ENCODE data around the gene RBFA. TPM values are rescaled to one million over a fixed set of nuclear protein-coding genes. Genes with fewer than 3 reads are reported as not detected.

The RBFA gene
- total RNA-seq, 1 experiment from 2014 or later = 19.9 TPM

DNA sequence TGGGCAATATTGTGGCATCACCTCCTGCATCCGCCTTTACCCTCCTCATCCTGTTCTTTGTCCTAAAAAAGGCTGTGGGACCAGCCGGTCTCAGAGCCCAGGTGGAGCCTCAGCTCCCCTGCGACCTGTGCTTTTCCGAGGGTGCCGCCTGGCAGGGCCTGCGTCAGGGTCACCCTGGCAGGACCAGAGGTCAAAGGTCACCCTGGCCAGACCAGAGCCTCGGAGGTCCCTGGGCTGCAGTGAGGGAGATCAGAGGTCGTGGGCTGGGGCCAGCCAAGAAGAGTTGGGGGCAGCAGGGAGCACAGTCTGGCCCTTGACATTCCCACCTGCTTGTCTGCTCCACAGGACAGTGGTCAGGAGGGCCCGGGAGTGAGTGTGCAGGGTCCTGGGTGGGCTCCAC is 31.5 kb downstream of the RBFA start:
- in situ Hi-C loops (cut with HindIII; ENCODE audit: low pct_unique_long_range_greater_than_20kb, low sequenced_read_pairs) = no loop called here
- no peak for DNase-seq (ENCODE audit: low read depth)

- DNase-seq (ENCODE audit: low read depth) = no peak
- in situ Hi-C loops (cut with HindIII; ENCODE audit: low pct_unique_long_range_greater_than_20kb, low sequenced_read_pairs) = no loop called here
Observed at GRCh38 chr18:80067321-80067720, 33.1 kb downstream of the RBFA start.

- in situ Hi-C loops (cut with HindIII; ENCODE audit: low pct_unique_long_range_greater_than_20kb, low sequenced_read_pairs) = no loop called here
- DNase-seq (ENCODE audit: low read depth) = no peak
Observed at GRCh38 chr18:80067897-80068296, 33.7 kb downstream of the RBFA start.

DNA sequence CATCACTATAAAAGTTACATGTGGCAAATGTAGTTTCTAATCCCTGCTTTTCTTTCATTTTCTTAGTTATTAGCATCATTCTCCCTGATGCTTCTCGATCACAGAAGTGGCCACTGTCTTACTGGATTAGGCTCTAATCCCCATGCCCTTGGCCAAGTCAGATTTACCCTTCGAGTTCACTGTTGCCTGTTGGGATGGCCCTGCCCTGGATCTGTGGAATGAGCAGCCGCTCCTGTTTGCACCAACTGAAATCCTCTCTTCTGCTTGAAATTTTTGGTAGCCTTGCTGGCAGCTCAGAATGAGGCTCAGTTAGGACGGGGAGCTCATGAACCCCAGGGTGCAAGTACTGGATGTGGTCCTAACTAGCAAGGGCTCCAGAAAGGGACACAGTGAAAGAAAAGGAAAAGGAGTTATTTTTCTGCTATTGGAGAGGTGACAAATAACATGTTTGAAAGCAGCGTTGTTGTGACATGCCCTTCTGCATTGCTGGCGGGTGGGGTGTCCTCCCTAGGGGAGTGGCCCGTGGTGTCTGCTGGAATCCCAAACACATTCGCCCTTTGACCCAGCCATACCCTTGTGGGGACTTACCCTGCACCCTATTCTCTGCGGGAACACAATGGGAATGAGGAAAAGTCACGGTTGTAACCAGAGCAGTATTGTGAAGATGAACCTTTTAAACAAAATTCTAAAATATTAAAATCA is 34.5 kb downstream of the RBFA start:
- in situ Hi-C loops (cut with HindIII; ENCODE audit: low pct_unique_long_range_greater_than_20kb, low sequenced_read_pairs) = no loop called here
- no peak for DNase-seq (ENCODE audit: low read depth)

GRCh38 chr18:80070825-80071224 is 36.6 kb downstream of the RBFA start:
- DNase-seq (ENCODE audit: low read depth) = no peak
- in situ Hi-C loops (cut with HindIII; ENCODE audit: low pct_unique_long_range_greater_than_20kb, low sequenced_read_pairs) = no loop called here

GRCh38 chr18:80074183-80074582 is 39.9 kb downstream of the RBFA start:
- no peak for DNase-seq (ENCODE audit: low read depth)
- in situ Hi-C loops (cut with HindIII; ENCODE audit: low pct_unique_long_range_greater_than_20kb, low sequenced_read_pairs) = no loop called here

DNA sequence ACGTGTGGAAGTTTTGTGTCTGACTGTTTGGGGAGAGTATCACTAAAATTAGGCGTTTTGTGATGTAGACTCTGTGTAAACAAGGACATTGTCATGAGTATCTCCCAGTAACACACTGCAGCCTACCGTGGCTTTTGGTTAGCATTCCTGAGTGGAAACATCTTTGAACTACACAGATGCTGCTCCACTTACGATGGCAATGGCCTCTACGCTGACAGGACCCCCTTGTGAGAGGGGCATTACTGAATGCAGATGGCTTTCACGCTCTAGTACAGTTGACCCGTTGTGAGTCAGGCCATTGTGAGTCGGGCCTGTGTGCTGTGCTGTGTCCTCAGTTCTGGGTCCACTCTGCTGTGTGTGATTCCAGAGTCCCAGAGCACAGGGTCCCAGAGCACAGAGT is 40.5 kb downstream of the RBFA start:
- in situ Hi-C loops (cut with HindIII; ENCODE audit: low pct_unique_long_range_greater_than_20kb, low sequenced_read_pairs) = no loop called here
- no peak for DNase-seq (ENCODE audit: low read depth)

DNA sequence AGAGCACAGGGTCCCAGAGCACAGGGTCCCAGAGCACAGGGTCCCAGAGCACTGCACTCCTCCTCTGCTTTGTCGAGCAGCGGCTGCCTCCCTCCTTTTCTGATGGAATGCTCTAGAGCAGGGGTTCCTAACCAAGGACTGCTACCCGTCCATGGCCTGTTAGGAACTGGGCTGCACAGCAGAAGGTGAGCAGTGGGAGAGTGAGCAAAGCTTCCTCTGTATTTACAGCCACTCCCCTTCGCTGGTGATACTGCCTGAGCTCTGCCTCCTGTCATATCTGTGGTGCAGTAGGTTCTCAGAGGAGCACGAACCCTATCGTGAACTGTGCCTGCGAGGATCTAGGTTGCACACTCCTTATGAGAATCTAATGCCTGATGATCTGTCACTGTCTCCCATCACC is 41.7 kb downstream of the RBFA start:
- no peak for DNase-seq (ENCODE audit: low read depth)
- in situ Hi-C loops (cut with HindIII; ENCODE audit: low pct_unique_long_range_greater_than_20kb, low sequenced_read_pairs) = no loop called here

- in situ Hi-C loops (cut with HindIII; ENCODE audit: low pct_unique_long_range_greater_than_20kb, low sequenced_read_pairs) = no loop called here
- no peak for DNase-seq (ENCODE audit: low read depth)
Observed at GRCh38 chr18:80076379-80076778, 42.1 kb downstream of the RBFA start.

- no peak for DNase-seq (ENCODE audit: low read depth)
- in situ Hi-C loops (cut with HindIII; ENCODE audit: low pct_unique_long_range_greater_than_20kb, low sequenced_read_pairs) = no loop called here
Observed at GRCh38 chr18:80077873-80078272, 43.6 kb downstream of the RBFA start.

Other genes with a start within 250 kb of the RBFA start
- gene KCNG2, start 236.5 kb upstream of the RBFA start, total RNA-seq (2014; rRNA removed; shearing (Covaris generic); ENCODE audit: low replicate concordance) = not detected in 2 replicates
- gene SLC66A2, start 82.8 kb upstream of the RBFA start, total RNA-seq (2014; rRNA removed; shearing (Covaris generic); ENCODE audit: low replicate concordance) = 14.4 and 18.0 TPM in 2 replicates
- 7.7 and 20.6 TPM in 2 replicates for gene HSBP1L1, start 69.8 kb upstream of the RBFA start, total RNA-seq (2014; rRNA removed; shearing (Covaris generic); ENCODE audit: low replicate concordance)
- gene TXNL4A, start 45.9 kb upstream of the RBFA start, total RNA-seq (2014; rRNA removed; shearing (Covaris generic); ENCODE audit: low replicate concordance) = 120 and 227 TPM in 2 replicates
- gene ADNP2, start 74.8 kb downstream of the RBFA start, total RNA-seq (2014; rRNA removed; shearing (Covaris generic); ENCODE audit: low replicate concordance) = 8.1 and 10.5 TPM in 2 replicates
- 1.2 and 1.3 TPM in 2 replicates for gene PARD6G, start 213.1 kb downstream of the RBFA start, total RNA-seq (2014; rRNA removed; shearing (Covaris generic); ENCODE audit: low replicate concordance)